ENCODE results near the gene NFE2L1. TPM values are rescaled to one million over a fixed set of nuclear protein-coding genes. Genes with fewer than 3 reads are reported as not detected.
"Not testable (repeated sequence)": the region's sequence is repeated elsewhere in the genome, so short reads cannot be mapped to it uniquely, and the experiment has no call there.

NFE2L1 gene
- total RNA-seq, 4 donors from 2014 or later, result 144 to 255 (median 168) TPM

- DNase-seq (ENCODE audit: low spot score), result no peak
- no peak for ATAC-seq (ENCODE audit: low FRiP score)
- TF ChIP-seq, protein P1, sequence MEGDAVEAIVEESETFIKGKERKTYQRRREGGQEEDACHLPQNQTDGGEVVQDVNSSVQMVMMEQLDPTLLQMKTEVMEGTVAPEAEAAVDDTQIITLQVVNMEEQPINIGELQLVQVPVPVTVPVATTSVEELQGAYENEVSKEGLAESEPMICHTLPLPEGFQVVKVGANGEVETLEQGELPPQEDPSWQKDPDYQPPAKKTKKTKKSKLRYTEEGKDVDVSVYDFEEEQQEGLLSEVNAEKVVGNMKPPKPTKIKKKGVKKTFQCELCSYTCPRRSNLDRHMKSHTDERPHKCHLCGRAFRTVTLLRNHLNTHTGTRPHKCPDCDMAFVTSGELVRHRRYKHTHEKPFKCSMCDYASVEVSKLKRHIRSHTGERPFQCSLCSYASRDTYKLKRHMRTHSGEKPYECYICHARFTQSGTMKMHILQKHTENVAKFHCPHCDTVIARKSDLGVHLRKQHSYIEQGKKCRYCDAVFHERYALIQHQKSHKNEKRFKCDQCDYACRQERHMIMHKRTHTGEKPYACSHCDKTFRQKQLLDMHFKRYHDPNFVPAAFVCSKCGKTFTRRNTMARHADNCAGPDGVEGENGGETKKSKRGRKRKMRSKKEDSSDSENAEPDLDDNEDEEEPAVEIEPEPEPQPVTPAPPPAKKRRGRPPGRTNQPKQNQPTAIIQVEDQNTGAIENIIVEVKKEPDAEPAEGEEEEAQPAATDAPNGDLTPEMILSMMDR (IDR thresholded peaks at IDR 0.05), result no peak
These were observed 35.5 kb upstream of the NFE2L1 start for GRCh38 chr17:48012654-48013053.

GRCh38 chr17:48013876-48014594 is 34.1 kb upstream of the NFE2L1 start:
- TF ChIP-seq, protein P1 (IDR thresholded peaks at IDR 0.05), result no peak
- ATAC-seq (ENCODE audit: low FRiP score), result no peak
- DNase-seq (ENCODE audit: low spot score), result no peak

- ATAC-seq (ENCODE audit: low FRiP score), result no peak
- TF ChIP-seq, protein P1 (IDR thresholded peaks at IDR 0.05), result no peak
- DNase-seq (ENCODE audit: low spot score), result no peak
These were observed 33.5 kb upstream of the NFE2L1 start for GRCh38 chr17:48014595-48015111.

DNA sequence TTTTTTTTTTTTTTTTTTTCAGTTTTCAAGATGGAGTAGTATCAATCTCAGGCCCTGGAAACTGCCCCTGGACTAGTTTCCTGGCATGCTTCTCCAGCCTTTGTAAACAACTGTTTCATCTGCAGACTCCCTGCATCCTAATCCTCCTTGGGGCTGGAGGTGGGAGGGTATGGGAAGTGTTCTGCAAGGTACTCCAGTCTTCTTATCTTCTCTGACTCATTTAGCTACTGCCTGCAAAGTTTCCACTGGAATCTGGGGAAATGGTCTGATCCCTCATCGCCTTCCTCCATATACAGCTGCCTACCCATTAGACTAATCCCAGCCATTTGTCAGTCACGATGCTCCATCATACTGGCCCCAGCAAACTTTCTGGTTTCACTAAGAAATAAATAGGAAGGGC is 32.0 kb upstream of the NFE2L1 start:
- no peak for DNase-seq (ENCODE audit: low spot score)
- TF ChIP-seq, protein P1 (IDR thresholded peaks at IDR 0.05), result no peak
- peak; percentile 77 for ATAC-seq (ENCODE audit: low FRiP score)

- DNase-seq (ENCODE audit: low spot score); ATAC-seq (ENCODE audit: low FRiP score): not testable (repeated sequence)
These were observed 30.4 kb upstream of the NFE2L1 start for GRCh38 chr17:48017817-48018158.

DNA sequence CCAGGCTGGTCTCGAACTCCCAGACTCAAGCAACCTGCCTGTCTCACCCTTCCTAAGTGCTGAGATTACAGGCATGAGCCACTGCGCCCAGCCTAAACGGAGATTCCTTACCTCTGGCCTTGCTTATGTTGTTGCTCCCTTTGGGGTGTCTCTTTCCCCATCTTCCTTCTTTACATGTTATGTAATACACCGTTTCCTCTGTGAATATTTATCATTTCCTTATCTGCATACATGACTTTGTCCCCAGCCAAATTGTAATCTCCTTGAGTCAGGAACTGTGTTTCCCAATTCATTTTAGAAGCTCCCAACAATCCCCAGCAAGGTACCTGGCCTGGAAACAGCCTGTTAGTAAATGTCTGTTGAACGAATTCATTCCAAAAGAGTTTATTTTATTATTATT is 26.2 kb upstream of the NFE2L1 start:
- DNase-seq (ENCODE audit: low spot score), result no peak
- ATAC-seq (ENCODE audit: low FRiP score), result no peak
- TF ChIP-seq, protein P1 (IDR thresholded peaks at IDR 0.05), result no peak

DNA sequence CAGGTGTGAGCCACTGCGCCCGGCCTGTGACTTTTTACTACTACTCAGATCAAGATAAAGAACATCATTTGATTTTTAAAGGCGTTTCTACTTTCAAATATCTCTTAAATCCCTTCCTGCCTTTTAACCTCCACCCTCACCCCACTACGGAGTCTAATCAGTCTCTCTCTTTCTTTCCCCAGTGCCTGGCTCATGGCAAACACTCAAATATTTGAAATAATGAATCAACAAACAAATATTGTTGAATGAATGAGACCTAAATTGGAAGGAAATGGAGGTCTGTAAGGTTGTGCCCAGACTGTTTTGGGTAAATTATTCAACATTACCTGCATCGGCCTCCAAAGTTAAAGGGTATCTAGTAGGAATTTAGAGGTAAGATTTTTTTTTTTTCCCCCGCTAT is 25.3 kb upstream of the NFE2L1 start:
- DNase-seq (ENCODE audit: low spot score) (no peak), ATAC-seq (ENCODE audit: low FRiP score) (no peak)
- TF ChIP-seq, protein P1 (IDR thresholded peaks at IDR 0.05), result no peak
